ENCODE data around the gene THADA.

The THADA gene

DNA sequence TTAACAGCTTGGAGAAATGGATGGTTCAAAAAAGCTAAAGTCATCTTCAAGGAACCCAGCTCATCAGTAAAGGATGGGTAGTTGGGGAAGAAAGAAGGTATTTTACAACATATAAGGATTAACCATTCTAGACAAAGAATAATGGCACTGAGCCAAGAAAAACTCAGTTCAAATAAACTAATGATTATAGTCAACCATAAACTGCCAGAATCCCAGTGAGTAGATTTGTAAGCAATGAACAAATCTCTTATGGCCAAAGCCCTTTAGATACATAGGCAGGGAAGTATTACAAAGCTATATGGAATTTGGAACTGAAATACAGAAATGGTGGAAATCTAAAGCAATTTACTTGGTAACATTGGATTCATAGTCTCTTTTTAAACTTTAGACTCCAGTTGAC is 277.0 kb downstream of the THADA start:
- DNase-seq = no peak
- POLR2A ChIA-PET = no interaction called here

GRCh38 chr2:43317680-43318079 is 278.2 kb downstream of the THADA start:
- H3K9me3 ChIP-seq (ENCODE audit: control extremely low read depth in 1 of 5, control insufficient read depth in 4 of 5, insufficient read depth in 2 of 5, low read depth in 1 of 5, low read length in 4 of 5) = no peaks in the 10 kb centered on the region
- CTCF ChIA-PET = interaction anchor here (1.1 kb wide), 2 partner anchors 12 to 14 kb away, joined by 3 to 4 read pairs; no protein-coding TSS in a partner anchor
- no peak overlapping the region for H3K27ac ChIP-seq (ENCODE audit: insufficient read depth in 1 of 2, low read depth in 1 of 2, low read length in 2 of 2, poor library complexity in 1 of 2, severe bottlenecking in 2 of 2)
- no peaks in the 10 kb centered on the region for H3K27me3 ChIP-seq (replicated peaks in 2 of 5; ENCODE audit: control insufficient read depth in 4 of 5, insufficient read depth in 5 of 5, low read length in 4 of 5)
- peaks cover 0 to 11% (median 5%) of the 10 kb centered on the region in 4 experiments for H3K4me1 ChIP-seq (ENCODE audit: control extremely low read depth in 1 of 4, control insufficient read depth in 4 of 4, insufficient read depth in 4 of 4, low read length in 3 of 4)
- H3K4me3 ChIP-seq (ENCODE audit: control insufficient read depth in 1 of 7, extremely low read depth in 1 of 7, insufficient read depth in 4 of 7, low read depth in 2 of 7, low read length in 6 of 7) = no peak overlapping the region
- DNase-seq = no peak
- H3K36me3 ChIP-seq (ENCODE audit: control insufficient read depth in 4 of 4, insufficient read depth in 4 of 4, low read length in 3 of 4) = peaks cover 2 to 16% (median 12%) of the 10 kb centered on the region in 4 experiments
- WGBS (ENCODE audit: insufficient coverage) = 100% methylated on average over 2 of the region's 3 CpGs
- POLR2A ChIA-PET = no interaction called here

More for the DNA sequence above, 277.0 kb downstream of the THADA start:
- Histone ChIP-seq H3K4me1 (ENCODE audit: control extremely low read depth in 1 of 4, control insufficient read depth in 4 of 4, insufficient read depth in 4 of 4, low read length in 3 of 4) (peaks cover 0 to under 1% (median 0%) of the 10 kb centered on the region in 4 experiments), H3K27me3 (replicated peaks in 2 of 5; ENCODE audit: control insufficient read depth in 4 of 5, insufficient read depth in 5 of 5, low read length in 4 of 5) (no peaks in the 10 kb centered on the region), H3K27ac (ENCODE audit: insufficient read depth in 1 of 2, low read depth in 1 of 2, low read length in 2 of 2, poor library complexity in 1 of 2, severe bottlenecking in 2 of 2) (no peak overlapping the region), H3K36me3 (ENCODE audit: control insufficient read depth in 4 of 4, insufficient read depth in 4 of 4, low read length in 3 of 4) (peaks cover 2 to 16% (median 12%) of the 10 kb centered on the region in 4 experiments), H3K9me3 (ENCODE audit: control extremely low read depth in 1 of 5, control insufficient read depth in 4 of 5, insufficient read depth in 2 of 5, low read depth in 1 of 5, low read length in 4 of 5) (no peaks in the 10 kb centered on the region), H3K4me3 (ENCODE audit: control insufficient read depth in 1 of 7, extremely low read depth in 1 of 7, insufficient read depth in 4 of 7, low read depth in 2 of 7, low read length in 6 of 7) (no peak overlapping the region)
- CTCF ChIA-PET = interaction anchor here (1.9 kb wide), 1 partner anchor 12 kb away, joined by 5 read pairs; no protein-coding TSS in a partner anchor

DNA sequence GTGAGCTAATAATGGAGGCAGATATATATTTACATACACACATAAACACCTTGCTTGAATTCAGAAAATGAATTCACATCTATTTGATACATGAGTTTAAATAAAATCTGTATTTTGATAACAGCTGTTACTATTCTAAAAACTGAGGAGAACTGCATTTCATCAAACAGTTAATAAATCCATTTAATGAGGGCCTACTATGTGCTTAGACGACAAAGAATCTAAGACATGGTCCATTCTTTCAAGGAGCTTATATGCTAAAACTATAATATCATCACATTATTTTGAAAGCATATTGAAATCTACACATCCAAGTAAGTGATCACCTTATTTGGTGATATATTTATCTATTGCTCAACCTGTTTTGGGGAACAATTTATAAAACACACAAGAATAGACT is 278.6 kb downstream of the THADA start:
- Histone ChIP-seq H3K27ac (ENCODE audit: insufficient read depth in 1 of 2, low read depth in 1 of 2, low read length in 2 of 2, poor library complexity in 1 of 2, severe bottlenecking in 2 of 2) (no peak overlapping the region), H3K4me1 (ENCODE audit: control extremely low read depth in 1 of 4, control insufficient read depth in 4 of 4, insufficient read depth in 4 of 4, low read length in 3 of 4) (peaks cover 0 to 16% (median 5%) of the 10 kb centered on the region in 4 experiments), H3K27me3 (replicated peaks in 2 of 5; ENCODE audit: control insufficient read depth in 4 of 5, insufficient read depth in 5 of 5, low read length in 4 of 5) (no peaks in the 10 kb centered on the region), H3K4me3 (ENCODE audit: control insufficient read depth in 1 of 7, extremely low read depth in 1 of 7, insufficient read depth in 4 of 7, low read depth in 2 of 7, low read length in 6 of 7) (no peak overlapping the region), H3K36me3 (ENCODE audit: control insufficient read depth in 4 of 4, insufficient read depth in 4 of 4, low read length in 3 of 4) (peaks cover 2 to 16% (median 12%) of the 10 kb centered on the region in 4 experiments), H3K9me3 (ENCODE audit: control extremely low read depth in 1 of 5, control insufficient read depth in 4 of 5, insufficient read depth in 2 of 5, low read depth in 1 of 5, low read length in 4 of 5) (no peaks in the 10 kb centered on the region)
- POLR2A ChIA-PET = no interaction called here
- CTCF ChIA-PET = interaction anchor here (1.1 kb wide), 2 partner anchors 13 to 14 kb away, joined by 3 to 4 read pairs; no protein-coding TSS in a partner anchor
- WGBS (ENCODE audit: insufficient coverage) = 100% methylated on average over 1 of the region's 1 CpG
- no peak for DNase-seq

GRCh38 chr2:43315482-43315881 is 280.4 kb downstream of the THADA start:
- ChIA-PET CTCF (no interaction called here), POLR2A (no interaction called here)
- no peak overlapping the region for H3K4me3 ChIP-seq (ENCODE audit: control insufficient read depth in 1 of 7, extremely low read depth in 1 of 7, insufficient read depth in 4 of 7, low read depth in 2 of 7, low read length in 6 of 7)
- H3K27ac ChIP-seq (ENCODE audit: insufficient read depth in 1 of 2, low read depth in 1 of 2, low read length in 2 of 2, poor library complexity in 1 of 2, severe bottlenecking in 2 of 2) = no peak overlapping the region
- no peaks in the 10 kb centered on the region for H3K27me3 ChIP-seq (replicated peaks in 2 of 5; ENCODE audit: control insufficient read depth in 4 of 5, insufficient read depth in 5 of 5, low read length in 4 of 5)
- peaks cover 2 to 10% (median 5%) of the 10 kb centered on the region in 4 experiments for H3K36me3 ChIP-seq (ENCODE audit: control insufficient read depth in 4 of 4, insufficient read depth in 4 of 4, low read length in 3 of 4)
- H3K9me3 ChIP-seq (ENCODE audit: control extremely low read depth in 1 of 5, control insufficient read depth in 4 of 5, insufficient read depth in 2 of 5, low read depth in 1 of 5, low read length in 4 of 5) = no peaks in the 10 kb centered on the region
- H3K4me1 ChIP-seq (ENCODE audit: control extremely low read depth in 1 of 4, control insufficient read depth in 4 of 4, insufficient read depth in 4 of 4, low read length in 3 of 4) = peaks cover 0 to 17% (median 5%) of the 10 kb centered on the region in 4 experiments
- WGBS (ENCODE audit: insufficient coverage) = 100% methylated on average over 2 of the region's 2 CpGs
- no peak for DNase-seq

- no peaks in the 10 kb centered on the region for H3K27me3 ChIP-seq (replicated peaks in 2 of 5; ENCODE audit: control insufficient read depth in 4 of 5, insufficient read depth in 5 of 5, low read length in 4 of 5)
- POLR2A ChIA-PET = no interaction called here
- peaks cover 0 to 17% (median 5%) of the 10 kb centered on the region in 4 experiments for H3K4me1 ChIP-seq (ENCODE audit: control extremely low read depth in 1 of 4, control insufficient read depth in 4 of 4, insufficient read depth in 4 of 4, low read length in 3 of 4)
- CTCF ChIA-PET = interaction anchor here (0.6 kb wide), 1 partner anchor 22 kb away, joined by 3 read pairs; no protein-coding TSS in a partner anchor
- peaks cover 0 to 3% (median 2%) of the 10 kb centered on the region in 4 experiments for H3K36me3 ChIP-seq (ENCODE audit: control insufficient read depth in 4 of 4, insufficient read depth in 4 of 4, low read length in 3 of 4)
- no peak overlapping the region for H3K27ac ChIP-seq (ENCODE audit: insufficient read depth in 1 of 2, low read depth in 1 of 2, low read length in 2 of 2, poor library complexity in 1 of 2, severe bottlenecking in 2 of 2)
- no peak for DNase-seq
- no peak overlapping the region for H3K4me3 ChIP-seq (ENCODE audit: control insufficient read depth in 1 of 7, extremely low read depth in 1 of 7, insufficient read depth in 4 of 7, low read depth in 2 of 7, low read length in 6 of 7)
- 100% methylated on average over 1 of the region's 5 CpGs for WGBS (ENCODE audit: insufficient coverage)
- H3K9me3 ChIP-seq (ENCODE audit: control extremely low read depth in 1 of 5, control insufficient read depth in 4 of 5, insufficient read depth in 2 of 5, low read depth in 1 of 5, low read length in 4 of 5) = no peaks in the 10 kb centered on the region
These were observed 281.4 kb downstream of the THADA start for GRCh38 chr2:43314299-43314927.

DNA sequence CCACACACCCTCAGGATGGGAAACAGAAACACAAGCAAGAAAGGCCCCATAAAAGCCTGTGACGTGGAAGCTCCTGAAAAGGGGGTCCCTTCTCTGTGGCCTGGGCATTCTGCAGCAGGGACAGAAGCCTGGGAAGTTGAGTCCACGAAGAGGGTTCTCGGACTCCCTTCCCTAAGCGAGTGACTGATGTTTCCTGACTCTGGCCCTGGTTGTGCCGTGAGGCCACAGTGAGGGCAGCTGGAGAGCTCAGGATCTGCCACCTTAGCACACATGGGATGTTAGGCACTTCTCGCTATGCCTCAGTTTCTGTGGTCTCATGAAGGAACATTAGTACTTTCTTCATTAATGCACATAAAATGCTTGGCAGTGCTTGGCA is 282.2 kb downstream of the THADA start:
- Histone ChIP-seq H3K27me3 (replicated peaks in 2 of 5; ENCODE audit: control insufficient read depth in 4 of 5, insufficient read depth in 5 of 5, low read length in 4 of 5) (no peaks in the 10 kb centered on the region), H3K4me3 (ENCODE audit: control insufficient read depth in 1 of 7, extremely low read depth in 1 of 7, insufficient read depth in 4 of 7, low read depth in 2 of 7, low read length in 6 of 7) (no peak overlapping the region), H3K9me3 (ENCODE audit: control extremely low read depth in 1 of 5, control insufficient read depth in 4 of 5, insufficient read depth in 2 of 5, low read depth in 1 of 5, low read length in 4 of 5) (no peaks in the 10 kb centered on the region), H3K27ac (ENCODE audit: insufficient read depth in 1 of 2, low read depth in 1 of 2, low read length in 2 of 2, poor library complexity in 1 of 2, severe bottlenecking in 2 of 2) (no peak overlapping the region), H3K36me3 (ENCODE audit: control insufficient read depth in 4 of 4, insufficient read depth in 4 of 4, low read length in 3 of 4) (peaks cover 0 to under 1% (median 0%) of the 10 kb centered on the region in 4 experiments), H3K4me1 (ENCODE audit: control extremely low read depth in 1 of 4, control insufficient read depth in 4 of 4, insufficient read depth in 4 of 4, low read length in 3 of 4) (peaks cover 0 to 17% (median 5%) of the 10 kb centered on the region in 4 experiments)
- DNase-seq = no peak
- ChIA-PET POLR2A (no interaction called here), CTCF (interaction anchor here (1.4 kb wide), 1 partner anchor 171 kb away, joined by 3 read pairs; no protein-coding TSS in a partner anchor)
- WGBS (ENCODE audit: insufficient coverage) = 91% methylated on average over 6 of the region's 6 CpGs

All from common myeloid progenitor, CD34-positive (primary cell).